T-helper 2 cell treated with Interferon-gamma antibody and Interleukin-4, amounts not matched to agents 100 ng/mL and 5 ng/mL, for 36 hours (primary cell): ENCODE measurements around the gene DHX35. TPM values are rescaled to one million over a fixed set of nuclear protein-coding genes. Genes with fewer than 3 reads are reported as not detected.
"Not testable (repeated sequence)": the region's sequence is repeated elsewhere in the genome, so short reads cannot be mapped to it uniquely, and the experiment has no call there.

Experiments used
- intact Hi-C: fragments of 100-400 bp; cut with micrococcal nuclease; formaldehyde crosslinking; loops from one replicate; pipeline ENCODE4 v1.15.1; 2023
- total RNA-seq: library from RNA; stranded (reverse); gene quantifications from 2 replicates; pipeline ENCODE4 v1.2.3, GENCODE V29; 2022

Gene DHX35
- total RNA-seq, 1 donor from 2014 or later: 11.2 TPM

- intact Hi-C loops: no loop called here
These were observed 13.5 kb downstream of the DHX35 start for GRCh38 chr20:38975539-38976120.

- intact Hi-C loops: no loop called here
These were observed 17.3 kb downstream of the DHX35 start for GRCh38 chr20:38979434-38979833.

GRCh38 chr20:38979842-38980241 lies 17.7 kb downstream of the DHX35 start:
- intact Hi-C loops: no loop called here

- intact Hi-C loops: no loop called here
These were observed 20.1 kb downstream of the DHX35 start for GRCh38 chr20:38982291-38982690.

GRCh38 chr20:38985060-38985459 lies 22.9 kb downstream of the DHX35 start:
- intact Hi-C loops: no loop called here

GRCh38 chr20:38985603-38986170 lies 23.5 kb downstream of the DHX35 start:
- intact Hi-C loops: no loop called here

- intact Hi-C loops: no loop called here
These were observed 24.5 kb downstream of the DHX35 start for GRCh38 chr20:38986663-38987062.

GRCh38 chr20:38987777-38988176 lies 25.6 kb downstream of the DHX35 start:
- intact Hi-C loops: no loop called here

GRCh38 chr20:38990728-38991127 lies 28.6 kb downstream of the DHX35 start:
- intact Hi-C loops: no loop called here

GRCh38 chr20:38991814-38992704 lies 29.9 kb downstream of the DHX35 start:
- intact Hi-C loops: no loop called here

GRCh38 chr20:38995536-38996044 lies 33.4 kb downstream of the DHX35 start:
- intact Hi-C loops: no loop called here

- intact Hi-C loops: not testable (repeated sequence)
These were observed 34.7 kb downstream of the DHX35 start for GRCh38 chr20:38996866-38997265.

GRCh38 chr20:38997622-38998021 lies 35.5 kb downstream of the DHX35 start:
- intact Hi-C loops: no loop called here

- intact Hi-C loops: no loop called here
These were observed 37.1 kb downstream of the DHX35 start for GRCh38 chr20:38999217-38999616.

- intact Hi-C loops: no loop called here
These were observed 38.1 kb downstream of the DHX35 start for GRCh38 chr20:38999965-39000910.

- intact Hi-C loops: no loop called here
These were observed 42.4 kb downstream of the DHX35 start for GRCh38 chr20:39004508-39004907.

GRCh38 chr20:39009348-39009747 lies 47.2 kb downstream of the DHX35 start:
- intact Hi-C loops: no loop called here

GRCh38 chr20:39010496-39010895 lies 48.4 kb downstream of the DHX35 start:
- intact Hi-C loops: no loop called here

- intact Hi-C loops: no loop called here
These were observed 51.5 kb downstream of the DHX35 start for GRCh38 chr20:39013662-39014109.

- intact Hi-C loops: no loop called here
These were observed 53.9 kb downstream of the DHX35 start for GRCh38 chr20:39016041-39016440.

GRCh38 chr20:39016506-39016905 lies 54.4 kb downstream of the DHX35 start:
- intact Hi-C loops: no loop called here
